ENCODE data around the gene COPA.

COPA gene

DNA sequence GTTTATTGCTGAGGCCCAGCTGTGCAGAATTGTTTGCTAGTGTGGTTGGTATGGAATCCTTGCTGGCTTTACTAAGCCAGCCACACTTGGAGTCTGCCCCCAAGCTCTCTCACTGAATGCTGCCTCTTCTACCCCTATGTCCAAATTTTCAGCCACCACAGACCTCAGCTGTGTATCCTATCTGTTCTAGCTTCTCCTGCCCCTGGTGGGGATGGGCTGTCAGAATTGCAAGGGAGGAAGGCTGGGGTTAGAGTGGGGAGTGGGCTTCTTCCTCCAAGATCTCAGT, 28.2 kb upstream of the COPA start:
- H3K4me3 ChIP-seq (ENCODE audit: low read length) = no peak overlapping the region
- no peaks in the 10 kb centered on the region for H3K9me3 ChIP-seq (ENCODE audit: control insufficient read depth, insufficient read depth, low read length)
- no peak overlapping the region for H3K27ac ChIP-seq (ENCODE audit: low read length)
- H3K36me3 ChIP-seq (ENCODE audit: control insufficient read depth, insufficient read depth, low read length) = no peaks in the 10 kb centered on the region
- H3K4me1 ChIP-seq (ENCODE audit: control insufficient read depth, insufficient read depth, low read length) = peaks cover 8% of the 10 kb centered on the region
- no peak for DNase-seq (ENCODE audit: low read depth, low spot score)
- no peaks in the 10 kb centered on the region for H3K27me3 ChIP-seq (ENCODE audit: control insufficient read depth, insufficient read depth, low read length)

GRCh38 chr1:160370561-160371345, 27.7 kb upstream of the COPA start:
- no peaks in the 10 kb centered on the region for H3K9me3 ChIP-seq (ENCODE audit: control insufficient read depth, insufficient read depth, low read length)
- no CpG with 5 or more reads among the region's 42 CpGs for WGBS (ENCODE audit: insufficient coverage, insufficient read length)
- peaks cover 5% of the 10 kb centered on the region for H3K4me1 ChIP-seq (ENCODE audit: control insufficient read depth, insufficient read depth, low read length)
- no peak overlapping the region for H3K4me3 ChIP-seq (ENCODE audit: low read length)
- H3K27ac ChIP-seq (ENCODE audit: low read length) = no peak overlapping the region
- DNase-seq (ENCODE audit: low read depth, low spot score) = no peak
- no peaks in the 10 kb centered on the region for H3K27me3 ChIP-seq (ENCODE audit: control insufficient read depth, insufficient read depth, low read length)
- H3K36me3 ChIP-seq (ENCODE audit: control insufficient read depth, insufficient read depth, low read length) = no peaks in the 10 kb centered on the region

DNA sequence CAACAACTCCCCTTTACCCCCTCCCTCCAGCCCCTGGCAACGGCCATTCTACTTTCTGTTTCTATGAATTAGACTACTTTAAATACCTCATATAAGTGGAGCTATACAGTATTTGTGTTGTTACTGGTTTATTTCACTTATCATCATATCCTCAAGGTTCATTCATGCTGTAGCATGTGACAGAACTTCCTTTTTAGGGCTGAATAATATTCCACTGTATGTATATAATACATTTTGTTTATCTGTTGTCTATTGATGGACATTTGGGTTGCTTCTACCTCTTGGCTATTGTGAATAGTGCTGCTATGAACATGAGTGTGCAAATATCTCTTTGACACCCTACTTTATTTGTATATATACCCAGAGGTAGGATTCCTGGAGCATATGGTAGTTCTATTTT, 26.0 kb upstream of the COPA start:
- WGBS (ENCODE audit: insufficient coverage, insufficient read length) = no CpG with 5 or more reads among the region's 1 CpG
- DNase-seq (ENCODE audit: low read depth, low spot score) = no peak
- Histone ChIP-seq H3K27me3 (ENCODE audit: control insufficient read depth, insufficient read depth, low read length) (no peaks in the 10 kb centered on the region), H3K27ac (ENCODE audit: low read length) (no peak overlapping the region), H3K4me3 (ENCODE audit: low read length) (no peak overlapping the region), H3K36me3 (ENCODE audit: control insufficient read depth, insufficient read depth, low read length) (no peaks in the 10 kb centered on the region), H3K4me1 (ENCODE audit: control insufficient read depth, insufficient read depth, low read length) (no peaks in the 10 kb centered on the region; the same call in 1 of the 2 replicates), H3K9me3 (ENCODE audit: control insufficient read depth, insufficient read depth, low read length) (no peaks in the 10 kb centered on the region)

GRCh38 chr1:160367934-160368923, 25.2 kb upstream of the COPA start:
- no peak for DNase-seq (ENCODE audit: low read depth, low spot score)
- no peak overlapping the region for H3K4me3 ChIP-seq (ENCODE audit: low read length)
- no peaks in the 10 kb centered on the region for H3K27me3 ChIP-seq (ENCODE audit: control insufficient read depth, insufficient read depth, low read length)
- H3K9me3 ChIP-seq (ENCODE audit: control insufficient read depth, insufficient read depth, low read length) = no peaks in the 10 kb centered on the region
- H3K36me3 ChIP-seq (ENCODE audit: control insufficient read depth, insufficient read depth, low read length) = no peaks in the 10 kb centered on the region
- no CpG with 5 or more reads among the region's 4 CpGs for WGBS (ENCODE audit: insufficient coverage, insufficient read length)
- H3K4me1 ChIP-seq (ENCODE audit: control insufficient read depth, insufficient read depth, low read length) = no peaks in the 10 kb centered on the region; the same call in 1 of the 2 replicates
- H3K27ac ChIP-seq (ENCODE audit: low read length) = no peak overlapping the region

DNA sequence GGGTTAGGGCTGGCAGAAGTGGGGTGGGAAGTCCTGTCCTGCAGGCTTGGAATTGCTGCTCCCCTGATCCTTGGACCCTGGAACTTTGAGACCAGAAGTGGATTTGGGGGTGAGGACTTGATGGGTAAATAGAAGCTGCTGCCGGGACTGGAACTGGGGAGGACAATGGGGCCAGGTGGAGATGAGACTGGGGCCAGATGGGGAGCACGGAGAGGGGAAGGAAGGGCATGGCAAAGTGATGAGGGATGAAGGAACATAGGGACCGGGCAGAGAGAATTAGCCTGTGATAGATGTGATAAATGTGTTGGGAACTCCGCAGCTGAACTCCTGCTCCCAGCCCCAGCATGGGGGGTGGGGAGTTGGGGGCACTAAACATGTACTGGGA, 24.5 kb upstream of the COPA start:
- no peak overlapping the region for H3K4me3 ChIP-seq (ENCODE audit: low read length)
- H3K9me3 ChIP-seq (ENCODE audit: control insufficient read depth, insufficient read depth, low read length) = no peaks in the 10 kb centered on the region
- H3K4me1 ChIP-seq (ENCODE audit: control insufficient read depth, insufficient read depth, low read length) = no peaks in the 10 kb centered on the region; the same call in 1 of the 2 replicates
- WGBS (ENCODE audit: insufficient coverage, insufficient read length) = no CpG with 5 or more reads among the region's 4 CpGs
- H3K27ac ChIP-seq (ENCODE audit: low read length) = no peak overlapping the region
- DNase-seq (ENCODE audit: low read depth, low spot score) = no peak
- no peaks in the 10 kb centered on the region for H3K27me3 ChIP-seq (ENCODE audit: control insufficient read depth, insufficient read depth, low read length)
- H3K36me3 ChIP-seq (ENCODE audit: control insufficient read depth, insufficient read depth, low read length) = no peaks in the 10 kb centered on the region

DNA sequence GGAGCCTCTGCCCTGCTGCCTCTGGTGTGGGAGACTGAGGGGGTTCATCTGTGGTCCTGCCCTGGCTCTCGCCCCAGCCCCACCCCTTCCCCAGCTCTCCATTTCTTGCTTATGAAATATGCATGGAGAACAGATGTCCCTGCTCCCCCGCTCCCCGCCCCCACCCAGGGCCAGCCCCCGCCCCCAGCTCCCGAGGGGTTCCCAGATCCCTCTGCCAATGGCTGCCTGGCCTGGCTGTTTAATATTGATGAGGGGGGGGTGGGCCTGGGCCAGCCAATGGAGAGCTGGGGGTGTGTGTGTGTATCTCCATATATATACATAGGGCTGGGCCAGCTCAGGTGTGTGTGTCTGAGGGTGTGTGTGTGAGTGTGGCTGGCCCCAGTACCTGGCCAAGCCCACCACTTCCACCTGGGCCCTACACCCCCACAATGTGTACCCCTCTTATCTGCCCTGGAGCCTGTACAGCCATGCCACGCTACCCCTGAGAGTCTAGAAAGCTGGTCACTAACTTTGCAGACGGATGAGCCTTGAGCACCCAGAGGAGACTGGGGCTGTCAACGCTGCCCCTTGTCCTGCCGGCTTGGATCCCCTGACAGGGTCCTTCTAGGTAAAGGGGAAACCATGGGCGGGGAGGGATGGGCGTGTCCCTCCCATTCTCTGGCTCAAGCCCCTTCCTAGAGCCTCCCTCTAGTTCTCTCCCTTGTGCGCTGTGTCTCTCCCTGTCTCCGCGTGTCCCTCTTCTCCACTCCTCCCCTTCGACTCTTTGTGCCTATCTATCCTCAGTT, 23.9 kb upstream of the COPA start, which contains the start of gene NHLH1:
TSS of gene NHLH1 (plus strand) at position 341 of the 785 bp plus-strand sequence. CDS start 3,661 bp downstream, outside the sequence.
- Histone ChIP-seq H3K4me1 (ENCODE audit: control insufficient read depth, insufficient read depth, low read length) (no peaks in the 10 kb centered on the region; the same call in 1 of the 2 replicates), H3K4me3 (ENCODE audit: low read length) (no peak within 1 kb of the TSS), H3K27ac (ENCODE audit: low read length) (no peak within 1 kb of the TSS), H3K9me3 (ENCODE audit: control insufficient read depth, insufficient read depth, low read length) (no peaks in the 10 kb centered on the region), H3K27me3 (ENCODE audit: control insufficient read depth, insufficient read depth, low read length) (no peaks in the 10 kb centered on the region), H3K36me3 (ENCODE audit: control insufficient read depth, insufficient read depth, low read length) (no peaks in the 10 kb centered on the region)
- no CpG with 5 or more reads among the region's 15 CpGs for WGBS (ENCODE audit: insufficient coverage, insufficient read length)
- DNase-seq (ENCODE audit: low read depth, low spot score) = no peak

DNA sequence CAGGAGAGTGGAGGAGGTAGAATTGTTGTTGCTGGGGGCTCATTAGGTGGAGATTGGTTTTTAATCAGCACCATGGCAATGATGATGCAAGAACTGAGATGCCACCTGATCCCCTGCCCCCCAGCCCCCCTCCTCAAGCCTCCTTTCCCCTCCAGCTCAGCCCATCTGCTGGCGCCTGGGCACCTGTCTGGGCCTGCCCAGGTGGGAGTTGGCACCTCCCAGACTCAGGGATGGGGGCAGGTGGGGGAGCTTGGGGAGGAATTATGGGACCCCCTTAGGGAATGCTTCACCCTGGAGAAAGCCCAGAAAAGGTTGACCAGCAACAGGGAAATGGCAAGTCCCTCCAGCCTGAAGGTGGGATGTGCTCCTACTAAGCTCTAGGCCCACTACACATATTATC, 22.3 kb upstream of the COPA start:
- WGBS (ENCODE audit: insufficient coverage, insufficient read length) = no CpG with 5 or more reads among the region's 1 CpG
- H3K4me3 ChIP-seq (ENCODE audit: low read length) = no peak overlapping the region

GRCh38 chr1:160363951-160364735, 21.1 kb upstream of the COPA start:
- no peak overlapping the region for H3K27ac ChIP-seq (ENCODE audit: low read length)
- no CpG with 5 or more reads among the region's 12 CpGs for WGBS (ENCODE audit: insufficient coverage, insufficient read length)
- H3K27me3 ChIP-seq (ENCODE audit: control insufficient read depth, insufficient read depth, low read length) = no peaks in the 10 kb centered on the region
- H3K36me3 ChIP-seq (ENCODE audit: control insufficient read depth, insufficient read depth, low read length) = peaks cover 3% of the 10 kb centered on the region; the same call in 1 of the 2 replicates
- no peaks in the 10 kb centered on the region for H3K9me3 ChIP-seq (ENCODE audit: control insufficient read depth, insufficient read depth, low read length)
- H3K4me3 ChIP-seq (ENCODE audit: low read length) = no peak overlapping the region
- no peak for DNase-seq (ENCODE audit: low read depth, low spot score)
- no peaks in the 10 kb centered on the region for H3K4me1 ChIP-seq (ENCODE audit: control insufficient read depth, insufficient read depth, low read length)

More for the DNA sequence above, 22.3 kb upstream of the COPA start:
- H3K27ac ChIP-seq (ENCODE audit: low read length) = no peak overlapping the region
- no peaks in the 10 kb centered on the region for H3K9me3 ChIP-seq (ENCODE audit: control insufficient read depth, insufficient read depth, low read length)
- no peaks in the 10 kb centered on the region for H3K27me3 ChIP-seq (ENCODE audit: control insufficient read depth, insufficient read depth, low read length)
- DNase-seq (ENCODE audit: low read depth, low spot score) = no peak
- H3K36me3 ChIP-seq (ENCODE audit: control insufficient read depth, insufficient read depth, low read length) = peaks cover 3% of the 10 kb centered on the region; the same call in 1 of the 2 replicates
- H3K4me1 ChIP-seq (ENCODE audit: control insufficient read depth, insufficient read depth, low read length) = no peaks in the 10 kb centered on the region

DNA sequence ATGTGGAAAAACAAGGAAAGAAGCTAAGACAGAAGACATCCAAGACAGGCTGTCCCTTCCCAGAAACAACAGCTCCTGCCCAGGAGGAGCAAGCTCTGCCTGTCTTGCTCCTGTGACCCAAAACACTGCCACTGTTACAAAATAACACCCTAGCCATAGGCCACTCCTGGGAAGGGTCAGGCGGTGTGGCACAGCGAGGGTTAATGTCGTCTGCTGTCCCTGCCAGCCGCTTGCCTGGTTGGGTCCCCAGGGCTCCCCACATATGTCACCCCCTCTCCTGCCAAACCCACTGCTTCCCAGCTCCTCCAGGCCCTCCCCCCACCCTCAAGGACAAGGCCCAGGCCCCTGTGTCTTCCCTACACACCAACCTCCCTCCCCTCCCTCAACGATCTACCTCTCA, 20.0 kb upstream of the COPA start:
- Histone ChIP-seq H3K27ac (ENCODE audit: low read length) (no peak overlapping the region), H3K4me3 (ENCODE audit: low read length) (no peak overlapping the region), H3K4me1 (ENCODE audit: control insufficient read depth, insufficient read depth, low read length) (no peaks in the 10 kb centered on the region), H3K9me3 (ENCODE audit: control insufficient read depth, insufficient read depth, low read length) (no peaks in the 10 kb centered on the region), H3K36me3 (ENCODE audit: control insufficient read depth, insufficient read depth, low read length) (peaks cover 5% of the 10 kb centered on the region), H3K27me3 (ENCODE audit: control insufficient read depth, insufficient read depth, low read length) (no peaks in the 10 kb centered on the region)
- WGBS (ENCODE audit: insufficient coverage, insufficient read length) = no CpG with 5 or more reads among the region's 5 CpGs
- DNase-seq (ENCODE audit: low read depth, low spot score) = no peak

Data from iPS DF 6.9 (cell line).